Fibroblast of peridontal ligament (primary cell): Measurements from ENCODE around the gene ULK3.
A peak's percentile ranks its signal among the peaks of the same experiment; 100 is the strongest.

Experiments
- DNase-seq: peaks from one replicate; pipeline ENCODE4 v3.0.0-alpha.2; 2010; ENCODE audit errors: extremely low read depth

ULK3 gene

GRCh38 chr15:74799255-74799855, 43.6 kb downstream of the ULK3 start:
- DNase-seq, result no peak

GRCh38 chr15:74798388-74799254, 44.3 kb downstream of the ULK3 start:
- no peak for DNase-seq

GRCh38 chr15:74795966-74796625, 46.9 kb downstream of the ULK3 start:
- DNase-seq, result no peak

GRCh38 chr15:74794970-74795349, 48.0 kb downstream of the ULK3 start:
- DNase-seq, result no peak

GRCh38 chr15:74794248-74794969, 48.5 kb downstream of the ULK3 start:
- no peak for DNase-seq

GRCh38 chr15:74793135-74794028, 49.6 kb downstream of the ULK3 start:
- DNase-seq, result no peak

GRCh38 chr15:74792227-74793016, 50.5 kb downstream of the ULK3 start:
- DNase-seq, result no peak

- no peak for DNase-seq
Observed at GRCh38 chr15:74791667-74792066, 51.3 kb downstream of the ULK3 start.

GRCh38 chr15:74791007-74791406, 51.9 kb downstream of the ULK3 start:
- DNase-seq, result no peak

- peak; percentile 75 for DNase-seq
Observed at GRCh38 chr15:74790080-74790916, 52.7 kb downstream of the ULK3 start.

- DNase-seq, result no peak
Observed at GRCh38 chr15:74789741-74790079, 53.2 kb downstream of the ULK3 start.

- DNase-seq, result no peak
Observed at GRCh38 chr15:74789171-74789631, 53.8 kb downstream of the ULK3 start.

GRCh38 chr15:74788683-74789151, 54.2 kb downstream of the ULK3 start:
- DNase-seq, result no peak

- DNase-seq, result no peak
Observed at GRCh38 chr15:74788042-74788682, 54.8 kb downstream of the ULK3 start.

- peak; percentile 53 for DNase-seq
Observed at GRCh38 chr15:74787251-74788041, 55.5 kb downstream of the ULK3 start.

GRCh38 chr15:74786551-74787165, 56.3 kb downstream of the ULK3 start:
- DNase-seq, result no peak
